ENCODE measurements around the gene TRIM54. TPM values are rescaled to one million over a fixed set of nuclear protein-coding genes. Genes with fewer than 3 reads are reported as not detected.
A peak's percentile ranks its signal among the peaks of the same experiment; 100 is the strongest.

Gene TRIM54
- total and polyA plus RNA-seq, 9 donors: 45.5 to 106 (median 74.0) TPM

GRCh38 chr2:27242614-27242951, 39.6 kb upstream of the TRIM54 start:
- Histone ChIP-seq H3K4me1 (ENCODE audit: control insufficient read depth, insufficient read depth, low read length) (peaks cover 10% of the 10 kb centered on the region), H3K4me3 (ENCODE audit: low read length) (no peak overlapping the region), H3K27ac (ENCODE audit: low read length) (no peak overlapping the region), H3K9me3 (replicated peaks; ENCODE audit: control insufficient read depth, low read depth, low read length) (no peaks in the 10 kb centered on the region), H3K27me3 (ENCODE audit: control insufficient read depth, insufficient read depth, low read length) (no peaks in the 10 kb centered on the region), H3K36me3 (ENCODE audit: control insufficient read depth, insufficient read depth, low read length) (peaks cover 74% of the 10 kb centered on the region)
- WGBS (ENCODE audit: insufficient coverage): 94% methylated on average over 14 of the region's 16 CpGs
- no peak for DNase-seq

DNA sequence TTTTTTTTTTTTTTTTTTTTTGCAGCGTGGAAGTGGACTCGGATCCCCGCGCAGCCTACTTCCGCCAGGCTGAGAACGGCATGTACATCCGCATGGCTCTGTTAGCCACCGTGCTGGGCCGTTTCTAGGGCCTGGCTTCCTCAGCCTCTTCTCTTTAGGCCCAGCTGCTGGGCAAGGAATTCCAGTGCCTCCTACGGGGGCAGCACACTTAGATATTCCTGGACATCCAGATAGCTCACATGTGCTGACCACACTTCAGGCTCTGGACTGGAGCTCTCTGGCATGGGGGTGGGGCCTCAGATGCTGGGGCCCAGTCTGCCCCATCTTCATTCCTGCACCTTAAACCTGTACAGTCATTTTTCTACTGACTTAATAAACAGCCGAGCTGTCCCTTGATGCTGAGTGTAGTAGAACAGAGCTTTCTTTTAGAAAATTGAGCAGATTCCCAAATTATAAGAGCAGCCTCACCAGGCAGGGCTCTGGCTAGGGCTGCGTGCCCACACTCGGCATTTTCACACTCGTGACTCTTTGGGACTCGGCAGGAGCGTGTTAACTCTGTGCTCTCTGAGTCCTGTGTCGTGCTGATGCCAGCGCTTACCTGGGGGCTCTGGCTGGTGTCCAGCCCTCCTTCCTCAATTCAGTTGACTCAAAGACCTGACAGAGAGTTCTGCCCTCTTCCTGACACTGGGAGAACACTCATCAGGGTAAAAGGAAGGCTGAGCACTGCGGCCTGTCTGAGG, 38.7 kb upstream of the TRIM54 start:
- DNase-seq: no peak
- Histone ChIP-seq H3K36me3 (ENCODE audit: control insufficient read depth, insufficient read depth, low read length) (peaks cover 64% of the 10 kb centered on the region), H3K4me1 (ENCODE audit: control insufficient read depth, insufficient read depth, low read length) (peaks cover 10% of the 10 kb centered on the region), H3K27ac (ENCODE audit: low read length) (no peak overlapping the region), H3K27me3 (ENCODE audit: control insufficient read depth, insufficient read depth, low read length) (no peaks in the 10 kb centered on the region), H3K4me3 (ENCODE audit: low read length) (no peak overlapping the region), H3K9me3 (replicated peaks; ENCODE audit: control insufficient read depth, low read depth, low read length) (no peaks in the 10 kb centered on the region)
- 79% methylated on average over 17 of the region's 19 CpGs for WGBS (ENCODE audit: insufficient coverage)

GRCh38 chr2:27245116-27245515, 37.1 kb upstream of the TRIM54 start:
- Histone ChIP-seq H3K27me3 (ENCODE audit: control insufficient read depth, insufficient read depth, low read length) (peaks cover 11% of the 10 kb centered on the region), H3K4me1 (ENCODE audit: control insufficient read depth, insufficient read depth, low read length) (peaks cover 13% of the 10 kb centered on the region), H3K4me3 (ENCODE audit: low read length) (no peak overlapping the region), H3K36me3 (ENCODE audit: control insufficient read depth, insufficient read depth, low read length) (peaks cover 48% of the 10 kb centered on the region), H3K27ac (ENCODE audit: low read length) (no peak overlapping the region), H3K9me3 (replicated peaks; ENCODE audit: control insufficient read depth, low read depth, low read length) (no peaks in the 10 kb centered on the region)
- WGBS (ENCODE audit: insufficient coverage): 73% methylated on average over 4 of the region's 10 CpGs
- DNase-seq: no peak

- peaks cover 15% of the 10 kb centered on the region for H3K4me1 ChIP-seq (ENCODE audit: control insufficient read depth, insufficient read depth, low read length)
- no peaks in the 10 kb centered on the region for H3K9me3 ChIP-seq (replicated peaks; ENCODE audit: control insufficient read depth, low read depth, low read length)
- H3K27me3 ChIP-seq (ENCODE audit: control insufficient read depth, insufficient read depth, low read length): peaks cover 16% of the 10 kb centered on the region
- peaks cover 43% of the 10 kb centered on the region for H3K36me3 ChIP-seq (ENCODE audit: control insufficient read depth, insufficient read depth, low read length)
- WGBS (ENCODE audit: insufficient coverage): no CpG with 5 or more reads among the region's 4 CpGs
- peak; percentile 84 for DNase-seq
- no peak overlapping the region for H3K4me3 ChIP-seq (ENCODE audit: low read length)
- H3K27ac ChIP-seq (ENCODE audit: low read length): no peak overlapping the region
Observed at GRCh38 chr2:27245626-27246025, 36.6 kb upstream of the TRIM54 start.

DNA sequence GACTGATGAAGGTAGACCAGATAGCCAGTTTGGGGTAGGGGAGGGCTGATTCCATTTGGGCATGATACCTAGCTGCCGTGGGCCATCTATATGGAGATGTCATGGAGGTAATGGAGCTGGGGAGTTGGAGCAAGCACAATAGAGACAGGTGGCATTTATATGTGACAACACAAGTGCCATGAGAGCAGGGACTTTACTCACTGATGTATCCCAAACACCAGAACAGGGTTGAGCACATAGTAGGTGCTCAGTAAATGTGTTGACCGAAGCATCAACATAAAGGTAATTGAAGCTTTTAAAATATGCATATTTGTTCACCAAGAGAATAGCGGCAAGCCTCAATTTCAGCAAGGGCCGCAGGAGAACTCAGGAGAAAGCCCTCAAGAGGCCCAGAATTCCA, 34.3 kb upstream of the TRIM54 start:
- Histone ChIP-seq H3K9me3 (replicated peaks; ENCODE audit: control insufficient read depth, low read depth, low read length) (no peaks in the 10 kb centered on the region), H3K27ac (ENCODE audit: low read length) (no peak overlapping the region), H3K27me3 (ENCODE audit: control insufficient read depth, insufficient read depth, low read length) (peaks cover 29% of the 10 kb centered on the region), H3K36me3 (ENCODE audit: control insufficient read depth, insufficient read depth, low read length) (peaks cover 21% of the 10 kb centered on the region), H3K4me1 (ENCODE audit: control insufficient read depth, insufficient read depth, low read length) (peaks cover 9% of the 10 kb centered on the region), H3K4me3 (ENCODE audit: low read length) (no peak overlapping the region)
- 84% methylated on average over 3 of the region's 4 CpGs for WGBS (ENCODE audit: insufficient coverage)
- DNase-seq: no peak

- H3K36me3 ChIP-seq (ENCODE audit: control insufficient read depth, insufficient read depth, low read length): peaks cover 6% of the 10 kb centered on the region
- DNase-seq: no peak
- H3K4me3 ChIP-seq (ENCODE audit: low read length): no peak overlapping the region
- no peak overlapping the region for H3K27ac ChIP-seq (ENCODE audit: low read length)
- H3K4me1 ChIP-seq (ENCODE audit: control insufficient read depth, insufficient read depth, low read length): peaks cover 5% of the 10 kb centered on the region
- 28% methylated on average over 4 of the region's 12 CpGs for WGBS (ENCODE audit: insufficient coverage)
- H3K27me3 ChIP-seq (ENCODE audit: control insufficient read depth, insufficient read depth, low read length): peaks cover 34% of the 10 kb centered on the region
- H3K9me3 ChIP-seq (replicated peaks; ENCODE audit: control insufficient read depth, low read depth, low read length): no peaks in the 10 kb centered on the region
Observed at GRCh38 chr2:27249159-27249890, 32.9 kb upstream of the TRIM54 start.

- DNase-seq: no peak
Observed at GRCh38 chr2:27249891-27250651, 32.2 kb upstream of the TRIM54 start.

GRCh38 chr2:27250652-27251379, 31.4 kb upstream of the TRIM54 start:
- H3K36me3 ChIP-seq (ENCODE audit: control insufficient read depth, insufficient read depth, low read length): no peaks in the 10 kb centered on the region
- H3K27me3 ChIP-seq (ENCODE audit: control insufficient read depth, insufficient read depth, low read length): peaks cover 43% of the 10 kb centered on the region
- no peak overlapping the region for H3K27ac ChIP-seq (ENCODE audit: low read length)
- no peak overlapping the region for H3K4me3 ChIP-seq (ENCODE audit: low read length)
- no peaks in the 10 kb centered on the region for H3K9me3 ChIP-seq (replicated peaks; ENCODE audit: control insufficient read depth, low read depth, low read length)
- H3K4me1 ChIP-seq (ENCODE audit: control insufficient read depth, insufficient read depth, low read length): peaks cover 5% of the 10 kb centered on the region
- no peak for DNase-seq
- WGBS (ENCODE audit: insufficient coverage): 39% methylated on average over 10 of the region's 13 CpGs

More at GRCh38 chr2:27249891-27250651, 32.2 kb upstream of the TRIM54 start:
- Histone ChIP-seq H3K27ac (ENCODE audit: low read length) (no peak overlapping the region), H3K27me3 (ENCODE audit: control insufficient read depth, insufficient read depth, low read length) (peaks cover 39% of the 10 kb centered on the region), H3K4me3 (ENCODE audit: low read length) (no peak overlapping the region), H3K36me3 (ENCODE audit: control insufficient read depth, insufficient read depth, low read length) (peaks cover 2% of the 10 kb centered on the region), H3K4me1 (ENCODE audit: control insufficient read depth, insufficient read depth, low read length) (peaks cover 5% of the 10 kb centered on the region), H3K9me3 (replicated peaks; ENCODE audit: control insufficient read depth, low read depth, low read length) (no peaks in the 10 kb centered on the region)
- 11% methylated on average over 20 of the region's 22 CpGs for WGBS (ENCODE audit: insufficient coverage)

DNA sequence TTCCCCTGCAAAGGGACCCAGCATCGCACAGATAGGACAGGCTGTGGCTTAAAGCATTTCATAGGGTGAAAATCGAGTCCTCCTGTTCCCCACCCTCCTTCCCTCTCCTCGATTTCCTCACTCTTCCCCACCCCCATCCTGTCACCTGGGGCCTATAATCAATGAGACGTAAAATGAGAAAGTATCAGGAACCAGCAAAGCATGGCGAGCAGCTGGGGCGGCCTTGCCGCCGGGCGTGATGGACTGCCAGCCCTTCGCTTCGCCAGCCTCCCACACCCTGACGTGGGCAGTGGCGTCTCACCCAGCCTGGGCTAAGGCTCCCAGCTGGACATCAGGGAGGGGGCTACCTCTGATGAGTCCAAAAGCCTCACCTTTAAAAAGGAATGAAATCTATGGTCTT, 30.5 kb upstream of the TRIM54 start:
- H3K9me3 ChIP-seq (replicated peaks; ENCODE audit: control insufficient read depth, low read depth, low read length): no peaks in the 10 kb centered on the region
- H3K27ac ChIP-seq (ENCODE audit: low read length): no peak overlapping the region
- H3K27me3 ChIP-seq (ENCODE audit: control insufficient read depth, insufficient read depth, low read length): peaks cover 46% of the 10 kb centered on the region
- no peaks in the 10 kb centered on the region for H3K36me3 ChIP-seq (ENCODE audit: control insufficient read depth, insufficient read depth, low read length)
- 48% methylated on average over 3 of the region's 13 CpGs for WGBS (ENCODE audit: insufficient coverage)
- DNase-seq: no peak
- H3K4me1 ChIP-seq (ENCODE audit: control insufficient read depth, insufficient read depth, low read length): peaks cover 5% of the 10 kb centered on the region
- no peak overlapping the region for H3K4me3 ChIP-seq (ENCODE audit: low read length)

Data from muscle of leg (tissue), 11 donors.